ENCODE results near the gene HSPB6.
A peak's percentile ranks its signal among the peaks of the same experiment; 100 is the strongest.

The HSPB6 gene

DNA sequence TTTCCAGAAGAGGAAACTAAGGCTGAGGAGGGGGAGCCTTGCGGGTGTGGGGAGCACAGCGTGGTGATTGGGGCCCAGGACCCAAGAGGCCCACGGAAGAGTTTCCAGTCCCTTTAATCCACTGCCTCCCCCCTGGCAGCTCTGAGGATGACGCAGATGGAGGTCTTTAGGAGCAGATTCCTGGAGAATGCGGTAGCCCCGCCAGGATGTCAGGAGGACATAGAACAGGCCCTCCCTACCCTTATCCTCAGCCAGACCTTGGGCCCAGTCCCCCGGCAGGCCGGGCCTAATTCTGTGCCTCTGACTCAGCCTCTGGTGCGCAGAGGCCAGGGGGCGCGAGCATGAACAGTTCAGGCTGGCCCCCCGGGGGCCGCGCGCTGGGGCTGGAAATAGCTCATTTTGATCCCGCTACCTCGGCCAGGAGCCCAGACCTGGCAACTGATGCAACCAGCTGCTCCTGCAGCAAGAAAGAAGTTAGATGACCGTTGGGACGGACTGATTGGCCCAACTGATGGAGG lies 461 bp upstream of the HSPB6 start:
- DNase-seq (ENCODE audit: low read depth in 1 of 2, low spot score in 1 of 2): no peak
- TF ChIP-seq GABPA (IDR thresholded peaks at IDR 0.05; ENCODE audit: low read depth) (no peak), POLR2AphosphoS5 (IDR thresholded peaks at IDR 0.05; ENCODE audit: low read depth) (no peak), SPI1 (IDR thresholded peaks at IDR 0.05; ENCODE audit: borderline replicate concordance, low read depth) (no peak)
- TF ChIP-seq, protein P1, sequence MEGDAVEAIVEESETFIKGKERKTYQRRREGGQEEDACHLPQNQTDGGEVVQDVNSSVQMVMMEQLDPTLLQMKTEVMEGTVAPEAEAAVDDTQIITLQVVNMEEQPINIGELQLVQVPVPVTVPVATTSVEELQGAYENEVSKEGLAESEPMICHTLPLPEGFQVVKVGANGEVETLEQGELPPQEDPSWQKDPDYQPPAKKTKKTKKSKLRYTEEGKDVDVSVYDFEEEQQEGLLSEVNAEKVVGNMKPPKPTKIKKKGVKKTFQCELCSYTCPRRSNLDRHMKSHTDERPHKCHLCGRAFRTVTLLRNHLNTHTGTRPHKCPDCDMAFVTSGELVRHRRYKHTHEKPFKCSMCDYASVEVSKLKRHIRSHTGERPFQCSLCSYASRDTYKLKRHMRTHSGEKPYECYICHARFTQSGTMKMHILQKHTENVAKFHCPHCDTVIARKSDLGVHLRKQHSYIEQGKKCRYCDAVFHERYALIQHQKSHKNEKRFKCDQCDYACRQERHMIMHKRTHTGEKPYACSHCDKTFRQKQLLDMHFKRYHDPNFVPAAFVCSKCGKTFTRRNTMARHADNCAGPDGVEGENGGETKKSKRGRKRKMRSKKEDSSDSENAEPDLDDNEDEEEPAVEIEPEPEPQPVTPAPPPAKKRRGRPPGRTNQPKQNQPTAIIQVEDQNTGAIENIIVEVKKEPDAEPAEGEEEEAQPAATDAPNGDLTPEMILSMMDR (IDR thresholded peaks at IDR 0.05; ENCODE audit: insufficient read depth, low read length): no peak
- H3K27me3 ChIP-seq (ENCODE audit: insufficient read depth, poor library complexity, severe bottlenecking): no peaks in the 10 kb centered on the region
- peak overlapping the region; percentile 96 for H3K27ac ChIP-seq (replicated peaks)
- H3K4me3 ChIP-seq (replicated peaks; ENCODE audit: insufficient read depth, low read length): peak overlapping the region; percentile 48

DNA sequence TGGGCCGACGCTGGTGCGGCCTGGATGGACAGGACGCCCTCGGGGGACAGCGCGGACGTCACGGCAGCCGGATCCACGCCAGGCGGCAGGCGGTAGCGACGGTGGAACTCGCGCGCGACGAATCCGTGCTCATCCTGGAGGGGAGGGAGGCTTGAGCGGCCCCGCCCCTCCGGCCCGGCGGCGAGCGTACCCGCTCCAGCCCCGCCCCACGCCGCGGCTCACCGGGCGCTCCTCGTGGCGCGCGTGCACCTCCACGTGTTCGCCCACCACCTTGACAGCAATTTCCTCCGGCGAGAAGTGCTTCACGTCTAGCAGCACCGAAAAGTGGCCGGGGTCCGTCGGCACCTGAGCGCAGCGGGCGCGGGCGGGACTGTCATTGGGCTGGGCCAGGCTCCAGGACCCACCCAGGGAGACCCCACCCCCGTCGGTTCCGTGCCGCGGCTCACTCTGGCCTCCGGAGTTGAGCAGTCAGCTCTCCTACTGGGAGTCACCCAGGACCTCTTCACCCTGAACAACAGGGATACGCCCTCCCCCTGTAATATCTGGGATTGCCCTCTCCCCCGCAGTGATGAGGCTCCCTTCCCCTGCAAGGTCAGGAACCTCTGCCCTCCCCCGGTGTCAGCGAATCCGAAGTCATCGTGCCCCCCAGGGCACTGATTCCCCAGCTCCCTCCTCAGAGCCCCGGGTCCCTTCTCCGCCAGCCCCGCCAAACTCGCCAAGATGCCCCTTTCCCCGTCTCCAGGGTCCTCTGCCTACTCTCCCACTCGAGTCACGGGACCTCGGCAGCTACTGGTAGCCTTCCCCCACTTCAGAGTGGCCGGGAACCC lies 1.1 kb downstream of the HSPB6 start:
- no peak for DNase-seq (ENCODE audit: low read depth in 1 of 2, low spot score in 1 of 2)
- Histone ChIP-seq H3K27ac (replicated peaks) (no peak overlapping the region), H3K4me3 (replicated peaks; ENCODE audit: insufficient read depth, low read length) (no peak overlapping the region), H3K27me3 (ENCODE audit: insufficient read depth, poor library complexity, severe bottlenecking) (no peaks in the 10 kb centered on the region)
- TF ChIP-seq, protein P1 (IDR thresholded peaks at IDR 0.05; ENCODE audit: insufficient read depth, low read length): no peak
- TF ChIP-seq, protein P2, sequence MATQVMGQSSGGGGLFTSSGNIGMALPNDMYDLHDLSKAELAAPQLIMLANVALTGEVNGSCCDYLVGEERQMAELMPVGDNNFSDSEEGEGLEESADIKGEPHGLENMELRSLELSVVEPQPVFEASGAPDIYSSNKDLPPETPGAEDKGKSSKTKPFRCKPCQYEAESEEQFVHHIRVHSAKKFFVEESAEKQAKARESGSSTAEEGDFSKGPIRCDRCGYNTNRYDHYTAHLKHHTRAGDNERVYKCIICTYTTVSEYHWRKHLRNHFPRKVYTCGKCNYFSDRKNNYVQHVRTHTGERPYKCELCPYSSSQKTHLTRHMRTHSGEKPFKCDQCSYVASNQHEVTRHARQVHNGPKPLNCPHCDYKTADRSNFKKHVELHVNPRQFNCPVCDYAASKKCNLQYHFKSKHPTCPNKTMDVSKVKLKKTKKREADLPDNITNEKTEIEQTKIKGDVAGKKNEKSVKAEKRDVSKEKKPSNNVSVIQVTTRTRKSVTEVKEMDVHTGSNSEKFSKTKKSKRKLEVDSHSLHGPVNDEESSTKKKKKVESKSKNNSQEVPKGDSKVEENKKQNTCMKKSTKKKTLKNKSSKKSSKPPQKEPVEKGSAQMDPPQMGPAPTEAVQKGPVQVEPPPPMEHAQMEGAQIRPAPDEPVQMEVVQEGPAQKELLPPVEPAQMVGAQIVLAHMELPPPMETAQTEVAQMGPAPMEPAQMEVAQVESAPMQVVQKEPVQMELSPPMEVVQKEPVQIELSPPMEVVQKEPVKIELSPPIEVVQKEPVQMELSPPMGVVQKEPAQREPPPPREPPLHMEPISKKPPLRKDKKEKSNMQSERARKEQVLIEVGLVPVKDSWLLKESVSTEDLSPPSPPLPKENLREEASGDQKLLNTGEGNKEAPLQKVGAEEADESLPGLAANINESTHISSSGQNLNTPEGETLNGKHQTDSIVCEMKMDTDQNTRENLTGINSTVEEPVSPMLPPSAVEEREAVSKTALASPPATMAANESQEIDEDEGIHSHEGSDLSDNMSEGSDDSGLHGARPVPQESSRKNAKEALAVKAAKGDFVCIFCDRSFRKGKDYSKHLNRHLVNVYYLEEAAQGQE (IDR thresholded peaks at IDR 0.05; ENCODE audit: insufficient replicate concordance, low read depth): no peak
- TF ChIP-seq GABPA (IDR thresholded peaks at IDR 0.05; ENCODE audit: low read depth): no peak
- no peak for TF ChIP-seq SPI1 (IDR thresholded peaks at IDR 0.05; ENCODE audit: borderline replicate concordance, low read depth)
- no peak for TF ChIP-seq POLR2AphosphoS5 (IDR thresholded peaks at IDR 0.05; ENCODE audit: low read depth)

DNA sequence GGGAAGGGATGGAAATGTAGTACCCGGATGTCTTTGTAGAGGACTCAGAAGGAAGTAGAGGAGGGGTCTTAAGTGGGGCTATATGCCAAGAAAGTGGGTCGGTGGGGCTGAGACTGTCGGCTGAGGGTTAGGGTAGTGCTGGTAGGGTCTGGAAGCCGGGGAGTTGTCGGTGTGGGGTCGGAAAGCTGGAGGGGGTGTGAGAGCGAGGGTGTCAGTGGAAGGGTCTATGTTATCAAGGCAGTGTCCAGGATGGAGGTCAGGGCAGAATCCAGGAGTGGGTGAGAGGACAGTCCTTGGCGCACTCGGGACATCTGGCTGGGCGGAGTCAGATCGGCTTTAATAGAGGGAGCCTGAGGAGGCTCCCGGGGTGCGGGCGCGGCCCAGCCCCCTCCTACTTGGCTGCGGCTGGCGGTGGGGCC lies 1.7 kb downstream of the HSPB6 start:
- no peaks in the 10 kb centered on the region for H3K27me3 ChIP-seq (ENCODE audit: insufficient read depth, poor library complexity, severe bottlenecking)
- H3K27ac ChIP-seq (replicated peaks): no peak overlapping the region
- TF ChIP-seq, protein P1 (IDR thresholded peaks at IDR 0.05; ENCODE audit: insufficient read depth, low read length): no peak
- TF ChIP-seq, protein P2 (IDR thresholded peaks at IDR 0.05; ENCODE audit: insufficient replicate concordance, low read depth): no peak
- TF ChIP-seq POLR2AphosphoS5 (IDR thresholded peaks at IDR 0.05; ENCODE audit: low read depth) (no peak), SPI1 (IDR thresholded peaks at IDR 0.05; ENCODE audit: borderline replicate concordance, low read depth) (no peak), GABPA (IDR thresholded peaks at IDR 0.05; ENCODE audit: low read depth) (no peak)
- no peak for DNase-seq (ENCODE audit: low read depth in 1 of 2, low spot score in 1 of 2)
- no peak overlapping the region for H3K4me3 ChIP-seq (replicated peaks; ENCODE audit: insufficient read depth, low read length)

Data from HL-60 (cell line).